OCI-LY7 (cell line): ENCODE data around the gene C11orf54. TPM values are rescaled to one million over a fixed set of nuclear protein-coding genes. Genes with fewer than 3 reads are reported as not detected.

Experiments
- BruUV-seq: library from RNA; stranded (reverse); fragments of 400-500 nt; replicated peaks from 2 replicates; lab custom pipeline; 2021; lab: Mats Ljungman, UMichigan
- CTCF ChIA-PET: fragments of 300-600 bp; sonication (Branson Sonifier 250); formaldehyde crosslinking; loops from one replicate; lab custom pipeline; 2022; ENCODE audit warnings: antibody characterized with exemption; ENCODE audit not compliant: unreplicated experiment; lab: Charles Lee
- POLR2A ChIA-PET: fragments of 300-600 bp; sonication (Branson Sonifier 250); formaldehyde crosslinking; loops from one replicate; lab custom pipeline; 2022; ENCODE audit warnings: antibody characterized with exemption; lab: Charles Lee
- DNase-seq: peaks from one replicate; pipeline ENCODE4 v3.0.0-alpha.2; 2015; ENCODE audit warnings: low spot score
- H2AFZ ChIP-seq: fragments of 200-600 bp; sonication (generic), shearing (Covaris generic); 2 replicates; pipeline ENCODE4 v1.6.1; 2014; ENCODE audit warnings: mild to moderate bottlenecking, antibody characterized with exemption, low read length, moderate library complexity
- H3K27ac ChIP-seq: fragments of 200-600 bp; sonication (generic); 2 replicates; pipeline ENCODE4 v1.5.1; 2014; ENCODE audit warnings: mixed run types, low read depth, mild to moderate bottlenecking, moderate library complexity, low read length, inconsistent platforms; ENCODE audit not compliant: poor library complexity, severe bottlenecking
- H3K36me3 ChIP-seq: fragments of 200-600 bp; sonication (generic); 2 replicates; pipeline ENCODE4 v1.6.1; 2014; ENCODE audit warnings: mild to moderate bottlenecking, antibody characterized with exemption, low read length, moderate library complexity, mixed read lengths; ENCODE audit not compliant: insufficient read depth
- H3K4me1 ChIP-seq: fragments of 200-600 bp; sonication (generic); 2 replicates; pipeline ENCODE4 v1.5.1; 2014; ENCODE audit warnings: mild to moderate bottlenecking, low read length; ENCODE audit not compliant: insufficient read depth, poor library complexity, severe bottlenecking
- H3K4me2 ChIP-seq: fragments of 200-600 bp; sonication (generic); 2 replicates; pipeline ENCODE4 v1.6.1; 2014; ENCODE audit warnings: mild to moderate bottlenecking, low read length
- H3K4me3 ChIP-seq: fragments of 200-600 bp; sonication (generic); 2 replicates; pipeline ENCODE4 v1.5.1; 2014; ENCODE audit warnings: mild to moderate bottlenecking, low read depth, low read length; ENCODE audit not compliant: poor library complexity, severe bottlenecking
- H3K79me2 ChIP-seq: fragments of 200-600 bp; sonication (generic); 2 replicates; pipeline ENCODE4 v1.6.1; 2016; ENCODE audit warnings: low read depth, mild to moderate bottlenecking, low read length, moderate library complexity, mixed read lengths; ENCODE audit not compliant: insufficient read depth
- H3K9me2 ChIP-seq: fragments of 200-600 bp; sonication (generic); 2 replicates; pipeline ENCODE4 v1.6.1; 2016; ENCODE audit warnings: mild to moderate bottlenecking, low read length, mixed read lengths; ENCODE audit not compliant: insufficient read depth
- H3K9me3 ChIP-seq: fragments of 200-600 bp; sonication (generic); 2 replicates; pipeline ENCODE4 v1.6.1; 2014; ENCODE audit warnings: mild to moderate bottlenecking, mixed run types, low read length, mixed read lengths
- H4K20me1 ChIP-seq: fragments of 200-600 bp; sonication (generic); 2 replicates; pipeline ENCODE4 v1.6.1; 2014; ENCODE audit warnings: mild to moderate bottlenecking, antibody characterized with exemption, low read length, moderate library complexity, mixed read lengths; ENCODE audit not compliant: insufficient read depth
- CTCF ChIP-seq: fragments of 200-600 bp; sonication (generic); conservative IDR thresholded peaks from 2 replicates; pipeline ENCODE4 v1.5.1; 2014; ENCODE audit warnings: mild to moderate bottlenecking, antibody characterized with exemption, low read length, moderate library complexity, mixed read lengths
- EZH2phosphoT487 ChIP-seq: fragments of 200-600 bp; sonication (generic); IDR thresholded peaks from 2 replicates; pipeline ENCODE4 v1.6.1; 2018; ENCODE audit warnings: low read depth, borderline replicate concordance, mild to moderate bottlenecking, mixed run types, antibody characterized with exemption, low read length, moderate library complexity, mixed read lengths
- intact Hi-C: fragments of 100-400 bp; cut with micrococcal nuclease; formaldehyde crosslinking; loops from one replicate; pipeline ENCODE4 v1.10.0; 2022; ENCODE audit not compliant: unreplicated experiment
- total RNA-seq, 2 experiments: library from RNA; depleted of rRNA in 1 of 2; stranded (reverse); fragments of >200 nt in 1 of 2; shearing (Covaris generic) in 1 of 2; gene quantifications; 2 replicates each; pipeline ENCODE4 v1.2.3, GENCODE V29; 2014 to 2022

Gene C11orf54
- total RNA-seq, 2 experiments from 2014 or later: 29.5 to 35.5 TPM

- H3K4me1 ChIP-seq: peaks cover 31% of the 10 kb centered on the region
- no peaks in the 10 kb centered on the region for H3K9me2 ChIP-seq
- intact Hi-C loops: no loop called here
- DNase-seq: no peak
- no peak overlapping the region for H2AFZ ChIP-seq
- ChIA-PET CTCF (no interaction called here), POLR2A (interaction anchor here (0.7 to 3.7 kb wide), 7 partner anchors 8 to 341 kb away, joined by 3 to 16 read pairs (median 6); partner anchors contain the start of genes C11orf54, MED17 and TAF1D)
- TF ChIP-seq CTCF: no peak
- no peak for TF ChIP-seq EZH2phosphoT487
- H3K4me3 ChIP-seq: no peak overlapping the region
- H3K9me3 ChIP-seq: no peaks in the 10 kb centered on the region
- BruUV-seq: TSS peak; percentile 42
- H3K79me2 ChIP-seq: peaks cover 29% of the 10 kb centered on the region; the same call in 1 of the 2 replicates
- peaks cover 100% of the 10 kb centered on the region for H3K36me3 ChIP-seq
- H3K27ac ChIP-seq: no peak overlapping the region
- peaks cover 61% of the 10 kb centered on the region for H4K20me1 ChIP-seq
- H3K4me2 ChIP-seq: no peak overlapping the region
Measured at GRCh38 chr11:93730108-93731107, 11.1 kb upstream of the C11orf54 start.

- Histone ChIP-seq H4K20me1 (peaks cover 80% of the 10 kb centered on the region), H3K9me3 (no peaks in the 10 kb centered on the region), H3K9me2 (no peaks in the 10 kb centered on the region), H3K79me2 (peaks cover 48% of the 10 kb centered on the region), H3K27ac (no peak overlapping the region), H2AFZ (no peak overlapping the region), H3K4me1 (peaks cover 51% of the 10 kb centered on the region), H3K36me3 (peaks cover 100% of the 10 kb centered on the region), H3K4me2 (no peak overlapping the region), H3K4me3 (no peak overlapping the region)
- intact Hi-C loops: no loop called here
- no peak for DNase-seq
- ChIA-PET CTCF (no interaction called here), POLR2A (interaction anchor here (0.8 to 2.4 kb wide), 8 partner anchors 9 to 52 kb away, joined by 3 to 11 read pairs (median 4); partner anchors contain the start of genes C11orf54, MED17 and TAF1D)
- BruUV-seq: no TSS peak
- no peak for TF ChIP-seq CTCF
- TF ChIP-seq EZH2phosphoT487: no peak
Measured at GRCh38 chr11:93732237-93732892, 9.1 kb upstream of the C11orf54 start.
